IMR-90 (cell line): ENCODE data around the gene PITPNM3.

ENCODE experiments used
- BHLHE40 ChIP-seq: fragments of 150-350 bp; IDR thresholded peaks from 2 replicates; pipeline ENCODE4 v1.6.1; 2016; ENCODE audit warnings: mild to moderate bottlenecking, low read depth, low read length
- CEBPB ChIP-seq: IDR thresholded peaks from 2 replicates; pipeline ENCODE4 v1.6.1; 2012; ENCODE audit warnings: low read depth, low read length, improper control_type of control experiment
- FOS ChIP-seq: fragments of 150-350 bp; IDR thresholded peaks from 2 replicates; pipeline ENCODE4 v1.6.1; 2016; ENCODE audit warnings: low read depth, low read length
- MAFK ChIP-seq: IDR thresholded peaks from 2 replicates; pipeline ENCODE4 v1.6.1; 2012; ENCODE audit warnings: low read depth, low read length, improper control_type of control experiment
- MAZ ChIP-seq: IDR thresholded peaks from 2 replicates; pipeline ENCODE4 v1.6.1; 2012; ENCODE audit warnings: low read depth, mild to moderate bottlenecking, low read length, improper control_type of control experiment, moderate library complexity, borderline replicate concordance
- MXI1 ChIP-seq: IDR thresholded peaks from 2 replicates; pipeline ENCODE4 v1.6.1; 2012; ENCODE audit warnings: low read depth, mild to moderate bottlenecking, low read length, moderate library complexity, borderline replicate concordance
- POLR2A ChIP-seq: IDR thresholded peaks from 2 replicates; pipeline ENCODE4 v1.6.1; 2012; ENCODE audit warnings: mild to moderate bottlenecking, low read depth, low read length
- RAD21 ChIP-seq: IDR thresholded peaks from 2 replicates; pipeline ENCODE4 v1.6.1; 2012; ENCODE audit warnings: low read length, improper control_type of control experiment
- SMC3 ChIP-seq: fragments of 150-350 bp; IDR thresholded peaks from 2 replicates; pipeline ENCODE4 v1.6.1; 2016; ENCODE audit warnings: low read depth, mild to moderate bottlenecking, antibody characterized with exemption, low read length, moderate library complexity
- TF ChIP-seq, protein P1 (sequence below): conservative IDR thresholded peaks from 2 replicates; pipeline ENCODE4 v1.5.1; 2012; ENCODE audit warnings: mild to moderate bottlenecking, low read depth, low read length, improper control_type of control experiment

DNA sequence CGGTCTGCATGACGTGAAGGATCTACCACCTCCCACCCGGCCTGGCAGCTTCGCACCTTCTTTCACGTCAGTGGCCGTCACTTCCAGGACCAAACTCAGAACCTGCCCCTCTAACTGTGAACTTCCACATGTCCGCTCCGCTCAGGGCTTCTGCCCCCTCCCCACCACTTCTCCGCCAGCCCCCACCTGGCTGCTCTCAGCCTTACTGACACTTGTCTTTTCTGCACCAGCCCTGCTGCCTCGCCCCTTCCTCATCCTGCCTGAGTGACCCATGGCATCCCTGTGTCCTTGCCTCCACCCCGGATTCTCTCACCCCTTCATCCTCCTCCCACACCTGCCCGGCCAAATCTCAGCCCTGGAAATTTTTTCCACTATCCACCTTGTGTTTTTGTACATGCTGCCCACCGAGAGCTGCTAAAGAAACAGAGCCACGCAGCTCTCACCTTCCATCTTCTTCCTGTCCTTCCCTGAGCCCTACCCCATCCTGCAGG lies 97.8 kb downstream of the PITPNM3 start:
- TF ChIP-seq, protein P1, sequence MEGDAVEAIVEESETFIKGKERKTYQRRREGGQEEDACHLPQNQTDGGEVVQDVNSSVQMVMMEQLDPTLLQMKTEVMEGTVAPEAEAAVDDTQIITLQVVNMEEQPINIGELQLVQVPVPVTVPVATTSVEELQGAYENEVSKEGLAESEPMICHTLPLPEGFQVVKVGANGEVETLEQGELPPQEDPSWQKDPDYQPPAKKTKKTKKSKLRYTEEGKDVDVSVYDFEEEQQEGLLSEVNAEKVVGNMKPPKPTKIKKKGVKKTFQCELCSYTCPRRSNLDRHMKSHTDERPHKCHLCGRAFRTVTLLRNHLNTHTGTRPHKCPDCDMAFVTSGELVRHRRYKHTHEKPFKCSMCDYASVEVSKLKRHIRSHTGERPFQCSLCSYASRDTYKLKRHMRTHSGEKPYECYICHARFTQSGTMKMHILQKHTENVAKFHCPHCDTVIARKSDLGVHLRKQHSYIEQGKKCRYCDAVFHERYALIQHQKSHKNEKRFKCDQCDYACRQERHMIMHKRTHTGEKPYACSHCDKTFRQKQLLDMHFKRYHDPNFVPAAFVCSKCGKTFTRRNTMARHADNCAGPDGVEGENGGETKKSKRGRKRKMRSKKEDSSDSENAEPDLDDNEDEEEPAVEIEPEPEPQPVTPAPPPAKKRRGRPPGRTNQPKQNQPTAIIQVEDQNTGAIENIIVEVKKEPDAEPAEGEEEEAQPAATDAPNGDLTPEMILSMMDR, result no peak
- TF ChIP-seq BHLHE40, result no peak
- TF ChIP-seq POLR2A, result no peak
- TF ChIP-seq MXI1, result no peak
- TF ChIP-seq FOS, result no peak
- no peak for TF ChIP-seq SMC3
- TF ChIP-seq RAD21, result no peak
- no peak for TF ChIP-seq CEBPB
- TF ChIP-seq MAZ, result no peak
- no peak for TF ChIP-seq MAFK
